Pons (tissue), 1 donor: ENCODE results near the gene FAM163B.
A peak's percentile ranks its signal among the peaks of the same experiment; 100 is the strongest.
"Not testable (repeated sequence)": the region's sequence is repeated elsewhere in the genome, so short reads cannot be mapped to it uniquely, and the experiment has no call there.

ENCODE experiments used
- DNase-seq: peaks from one replicate; pipeline ENCODE4 v3.0.0-alpha.2; 2016; ENCODE audit warnings: low spot score

FAM163B gene

GRCh38 chr9:133566817-133567216 lies 42.4 kb downstream of the FAM163B start:
- DNase-seq = no peak

GRCh38 chr9:133566382-133566781 lies 42.8 kb downstream of the FAM163B start:
- DNase-seq = no peak

GRCh38 chr9:133564451-133565116 lies 44.6 kb downstream of the FAM163B start:
- DNase-seq = no peak

- not testable (repeated sequence) for DNase-seq
Observed at GRCh38 chr9:133563814-133564213, 45.4 kb downstream of the FAM163B start.

GRCh38 chr9:133563291-133563796 lies 45.8 kb downstream of the FAM163B start:
- no peak for DNase-seq

GRCh38 chr9:133562611-133563290 lies 46.4 kb downstream of the FAM163B start:
- DNase-seq = no peak

GRCh38 chr9:133561976-133562554 lies 47.1 kb downstream of the FAM163B start:
- DNase-seq = no peak

- DNase-seq = no peak
Observed at GRCh38 chr9:133560944-133561343, 48.2 kb downstream of the FAM163B start.

- DNase-seq = no peak
Observed at GRCh38 chr9:133560311-133560710, 48.9 kb downstream of the FAM163B start.

- DNase-seq = peak; percentile 74
Observed at GRCh38 chr9:133558191-133559126, 50.7 kb downstream of the FAM163B start.

GRCh38 chr9:133557581-133557980 lies 51.6 kb downstream of the FAM163B start:
- no peak for DNase-seq

GRCh38 chr9:133556354-133556753 lies 52.8 kb downstream of the FAM163B start:
- no peak for DNase-seq

- no peak for DNase-seq
Observed at GRCh38 chr9:133554729-133555128, 54.5 kb downstream of the FAM163B start.

GRCh38 chr9:133553973-133554713 lies 55.0 kb downstream of the FAM163B start:
- DNase-seq = no peak

GRCh38 chr9:133553123-133553522 lies 56.1 kb downstream of the FAM163B start:
- no peak for DNase-seq

GRCh38 chr9:133552236-133552635 lies 57.0 kb downstream of the FAM163B start:
- DNase-seq = no peak

GRCh38 chr9:133551446-133551845 lies 57.7 kb downstream of the FAM163B start:
- no peak for DNase-seq

GRCh38 chr9:133547116-133547515 lies 62.1 kb downstream of the FAM163B start:
- no peak for DNase-seq

GRCh38 chr9:133546287-133546680 lies 62.9 kb downstream of the FAM163B start:
- no peak for DNase-seq

GRCh38 chr9:133545494-133546286 lies 63.5 kb downstream of the FAM163B start:
- no peak for DNase-seq
